NCI-H146 treated with DMSO at 0.1 percent for 48 hours (cell line): ENCODE measurements around the gene PPP2R2C.

Source experiments
- DNase-seq: peaks from one replicate; lab custom pipeline; 2025; ENCODE audit not compliant: unreplicated experiment; lab: John Stamatoyannopoulos, UW

The PPP2R2C gene

GRCh38 chr4:6426571-6427438, 45.6 kb downstream of the PPP2R2C start:
- no peak for DNase-seq

GRCh38 chr4:6425911-6426310, 46.5 kb downstream of the PPP2R2C start:
- no peak for DNase-seq

- DNase-seq: no peak
These were observed 47.1 kb downstream of the PPP2R2C start for GRCh38 chr4:6425336-6425735.

- no peak for DNase-seq
These were observed 48.0 kb downstream of the PPP2R2C start for GRCh38 chr4:6424425-6424824.

- DNase-seq: no peak
These were observed 48.8 kb downstream of the PPP2R2C start for GRCh38 chr4:6423575-6423974.

- DNase-seq: no peak
These were observed 49.5 kb downstream of the PPP2R2C start for GRCh38 chr4:6422866-6423265.

- DNase-seq: no peak
These were observed 50.3 kb downstream of the PPP2R2C start for GRCh38 chr4:6422105-6422504.

GRCh38 chr4:6421397-6421796, 51.0 kb downstream of the PPP2R2C start:
- no peak for DNase-seq

GRCh38 chr4:6420972-6421371, 51.4 kb downstream of the PPP2R2C start:
- DNase-seq: no peak

GRCh38 chr4:6420036-6420435, 52.4 kb downstream of the PPP2R2C start:
- no peak for DNase-seq

GRCh38 chr4:6419452-6420028, 52.9 kb downstream of the PPP2R2C start:
- DNase-seq: no peak

- no peak for DNase-seq
These were observed 54.1 kb downstream of the PPP2R2C start for GRCh38 chr4:6418193-6418755.

- no peak for DNase-seq
These were observed 54.8 kb downstream of the PPP2R2C start for GRCh38 chr4:6417516-6418050.

GRCh38 chr4:6416518-6417286, 55.7 kb downstream of the PPP2R2C start:
- DNase-seq: no peak

GRCh38 chr4:6415031-6415705, 57.2 kb downstream of the PPP2R2C start:
- no peak for DNase-seq

- no peak for DNase-seq
These were observed 57.8 kb downstream of the PPP2R2C start for GRCh38 chr4:6414578-6414977.

GRCh38 chr4:6410664-6411063, 61.8 kb downstream of the PPP2R2C start:
- DNase-seq: no peak

GRCh38 chr4:6410068-6410467, 62.3 kb downstream of the PPP2R2C start:
- no peak for DNase-seq

- DNase-seq: no peak
These were observed 63.0 kb downstream of the PPP2R2C start for GRCh38 chr4:6409381-6409780.

- DNase-seq: no peak
These were observed 64.2 kb downstream of the PPP2R2C start for GRCh38 chr4:6408263-6408662.

- DNase-seq: no peak
These were observed 67.1 kb downstream of the PPP2R2C start for GRCh38 chr4:6405397-6405706.
